HG03432 (cell line): ENCODE results near the gene NOS2.
"Not testable (repeated sequence)": the region's sequence is repeated elsewhere in the genome, so short reads cannot be mapped to it uniquely, and the experiment has no call there.

ENCODE experiments used
- ATAC-seq: cut with Tn5 transposase; IDR thresholded peaks from one replicate; pipeline ENCODE4 v1.9.1; 2021; ENCODE audit warnings: mild to moderate bottlenecking, moderate library complexity; ENCODE audit not compliant: unreplicated experiment

The NOS2 gene

DNA sequence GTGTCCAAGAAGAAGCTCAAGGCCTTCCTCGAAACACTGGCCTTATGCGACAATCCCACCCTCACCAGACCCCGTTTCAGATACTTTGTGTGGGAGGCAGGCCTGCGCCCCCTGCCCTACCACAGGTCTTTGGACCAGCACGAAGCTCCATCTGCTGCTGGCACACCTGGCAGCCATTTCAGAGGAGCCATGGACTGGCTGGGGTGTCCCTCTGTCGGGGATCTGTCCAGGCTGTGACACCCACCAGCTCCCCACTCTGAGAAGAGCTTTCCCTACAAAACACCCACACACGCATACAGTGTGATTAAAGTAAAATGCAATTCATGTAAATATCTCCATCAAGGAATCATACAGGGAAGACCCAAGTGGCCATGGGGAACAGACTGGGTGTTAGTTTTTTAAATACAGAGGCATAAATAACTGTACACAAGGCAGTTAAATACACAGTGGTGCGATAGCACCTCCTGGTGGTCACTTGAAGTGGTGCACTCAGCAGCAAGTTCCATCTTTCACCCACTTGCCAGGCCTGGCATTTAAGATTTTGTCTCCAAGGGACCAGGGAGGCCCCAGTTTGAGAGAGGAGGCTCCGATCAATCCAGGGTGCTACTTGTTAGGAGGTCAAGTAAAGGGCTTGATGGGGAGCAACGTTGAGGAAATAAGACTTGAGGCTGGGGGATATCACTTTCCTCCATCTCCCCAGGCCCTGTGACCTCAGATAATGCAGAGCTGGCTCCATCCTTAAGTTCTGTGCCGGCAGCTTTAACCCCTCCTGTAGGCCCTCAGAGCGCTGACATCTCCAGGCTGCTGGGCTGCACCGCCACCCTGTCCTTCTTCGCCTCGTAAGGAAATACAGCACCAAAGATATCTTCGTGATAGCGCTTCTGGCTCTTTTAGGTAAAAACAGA lies 43.6 kb downstream of the NOS2 start:
- no peak for ATAC-seq

DNA sequence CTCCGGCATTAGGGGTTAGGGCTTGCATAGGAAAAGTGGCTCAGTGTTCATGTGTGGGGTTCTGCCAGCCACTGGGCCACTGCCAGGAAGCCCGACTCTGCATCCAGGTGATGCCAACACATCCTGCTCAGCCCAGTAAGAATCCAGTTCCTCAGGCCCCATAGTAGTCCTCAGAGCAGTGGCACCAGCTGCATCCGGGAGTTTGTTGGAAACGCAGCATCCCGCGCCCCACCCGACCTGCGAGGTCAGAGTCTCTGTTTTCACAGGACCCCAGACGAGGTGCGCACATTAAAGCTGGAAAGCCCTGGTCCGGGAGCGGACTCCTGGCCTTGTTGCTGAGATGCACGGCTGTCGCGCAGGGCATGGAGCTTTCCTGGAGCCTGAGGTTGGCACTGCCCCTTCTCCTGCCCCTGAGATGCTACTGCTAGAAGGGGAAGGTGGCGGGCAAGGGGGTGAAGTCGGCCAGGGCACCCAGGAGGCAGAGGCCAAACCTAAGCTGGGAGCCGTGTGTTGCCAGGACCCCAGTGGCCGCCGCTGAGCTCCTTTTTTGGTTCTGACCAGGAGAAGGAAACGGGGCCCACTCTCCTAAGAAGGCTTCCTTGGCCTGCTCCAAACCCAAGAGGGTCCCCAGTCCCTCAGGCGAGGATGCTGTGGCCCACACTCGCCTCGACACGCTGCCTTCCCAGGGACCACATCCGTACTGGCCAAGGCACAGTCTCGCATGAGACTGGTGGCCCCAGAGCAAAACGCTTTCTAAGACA lies 44.4 kb downstream of the NOS2 start:
- ATAC-seq, result no peak

GRCh38 chr17:27754549-27754948 lies 45.8 kb downstream of the NOS2 start:
- no peak for ATAC-seq

GRCh38 chr17:27753726-27754125 lies 46.6 kb downstream of the NOS2 start:
- not testable (repeated sequence) for ATAC-seq

- ATAC-seq, result not testable (repeated sequence)
Observed at GRCh38 chr17:27752831-27753619, 47.3 kb downstream of the NOS2 start.

- ATAC-seq, result no peak
Observed at GRCh38 chr17:27751622-27752490, 48.5 kb downstream of the NOS2 start.

- no peak for ATAC-seq
Observed at GRCh38 chr17:27751166-27751565, 49.2 kb downstream of the NOS2 start.

GRCh38 chr17:27749562-27750150 lies 50.7 kb downstream of the NOS2 start:
- ATAC-seq, result not testable (repeated sequence)

GRCh38 chr17:27748360-27748825 lies 51.9 kb downstream of the NOS2 start:
- ATAC-seq, result no peak

DNA sequence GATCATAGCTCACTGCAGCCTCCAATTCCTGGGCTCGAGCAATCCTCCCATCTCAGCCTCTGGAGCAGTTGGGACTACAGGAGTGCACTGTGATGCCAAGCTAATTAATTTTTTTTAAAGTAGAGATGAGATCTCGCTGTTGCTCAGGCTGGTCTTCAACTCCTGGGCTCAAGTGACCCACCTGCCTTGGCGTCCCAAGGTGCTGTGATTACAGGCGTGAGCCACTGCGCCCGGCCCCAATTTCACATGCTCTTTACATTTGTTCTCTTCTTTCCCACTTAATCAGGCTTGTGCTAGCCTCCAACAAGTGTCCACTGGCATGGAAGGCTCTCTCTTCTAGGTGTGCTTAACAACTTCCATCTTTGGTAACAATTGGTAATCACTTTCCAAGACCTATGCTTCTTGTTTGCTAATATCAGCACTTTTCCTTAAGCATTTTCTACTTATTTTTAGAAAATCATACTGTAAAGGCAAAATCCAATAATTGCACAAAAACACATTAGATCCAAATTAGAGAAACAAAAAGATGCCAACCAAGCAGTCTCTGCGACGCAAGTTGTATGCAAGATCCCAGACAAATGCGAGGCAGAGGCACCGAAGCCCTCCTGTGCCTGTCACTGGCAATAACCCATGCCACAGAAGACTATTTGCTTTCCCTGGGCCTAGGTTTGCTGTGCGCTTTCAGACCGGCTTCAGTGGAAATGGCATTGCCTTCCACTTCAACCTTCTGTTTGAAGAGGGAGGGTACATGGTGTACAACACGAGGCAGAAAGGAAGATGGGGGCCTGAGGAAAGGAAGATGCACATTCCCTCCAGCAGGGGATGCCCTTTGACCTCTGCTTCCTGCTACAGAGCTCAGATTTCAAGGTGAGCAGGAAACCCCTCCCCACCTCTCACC lies 52.6 kb downstream of the NOS2 start:
- no peak for ATAC-seq

DNA sequence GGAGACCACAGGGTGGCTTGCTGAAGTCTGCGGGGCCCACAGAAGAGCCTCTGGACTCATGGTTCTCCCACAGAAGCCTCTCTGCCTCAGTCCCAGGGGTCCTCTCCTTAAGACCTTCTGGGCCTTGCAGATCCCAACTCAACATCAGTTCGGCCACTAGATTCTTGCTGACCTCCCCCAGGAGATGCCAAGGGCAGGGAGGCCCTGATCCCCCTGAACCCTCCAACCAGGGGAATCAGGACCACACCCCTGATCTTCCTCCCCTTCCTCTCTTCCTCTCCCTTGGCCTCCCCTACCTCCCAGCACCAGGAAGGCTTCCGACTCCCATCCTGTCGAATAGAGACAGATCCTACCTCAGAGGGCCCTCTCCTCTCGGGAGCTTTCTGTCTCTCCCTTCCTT lies 53.4 kb downstream of the NOS2 start:
- no peak for ATAC-seq

DNA sequence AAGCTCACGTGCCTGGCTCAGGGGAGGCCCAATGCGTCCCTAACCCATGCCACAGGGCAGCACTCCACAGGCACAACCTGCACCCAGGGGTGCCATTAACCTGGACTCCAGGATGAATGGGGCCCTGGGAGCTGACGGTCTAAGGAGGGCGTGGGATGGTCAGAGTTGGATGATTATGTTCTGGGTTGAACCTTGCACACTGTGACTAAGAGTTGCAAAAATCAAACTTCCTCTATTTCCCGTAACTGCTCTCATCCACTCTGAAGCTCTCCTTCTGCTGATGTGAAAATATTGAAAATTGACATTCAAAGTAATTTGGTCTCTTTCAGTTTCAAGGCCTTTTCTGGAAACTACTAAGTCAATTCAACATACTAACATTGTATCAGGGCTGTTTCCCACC lies 54.0 kb downstream of the NOS2 start:
- not testable (repeated sequence) for ATAC-seq

GRCh38 chr17:27745207-27745830 lies 55.0 kb downstream of the NOS2 start:
- ATAC-seq, result not testable (repeated sequence)

DNA sequence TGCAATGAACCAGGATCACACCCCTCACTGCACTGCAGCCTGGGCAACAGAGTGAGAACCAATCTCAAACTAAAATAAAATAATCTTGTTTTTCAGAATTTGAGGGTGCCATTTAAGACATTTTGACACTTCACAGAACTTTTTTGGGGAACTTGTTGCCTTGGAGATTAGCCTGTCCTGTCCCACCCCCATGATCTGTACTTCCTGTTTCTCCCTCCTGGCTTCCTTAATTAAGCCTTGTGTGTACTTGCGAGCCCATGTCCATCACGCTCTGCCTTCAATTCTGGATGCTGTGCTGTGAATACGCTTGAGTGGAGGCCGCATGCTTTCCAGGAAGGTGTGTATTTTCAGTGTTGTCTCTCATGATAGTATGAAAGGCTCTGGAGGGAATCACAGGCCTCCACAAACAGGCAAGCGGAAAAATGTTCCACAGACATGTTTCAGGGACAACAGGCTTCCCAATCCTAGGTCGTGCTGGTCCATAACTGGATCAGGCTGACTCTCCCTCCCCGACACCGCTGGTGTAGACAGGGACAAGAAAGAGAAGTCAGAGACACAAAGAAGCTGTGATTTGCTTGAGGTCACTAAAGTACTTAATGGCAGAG lies 56.9 kb downstream of the NOS2 start:
- no peak for ATAC-seq

DNA sequence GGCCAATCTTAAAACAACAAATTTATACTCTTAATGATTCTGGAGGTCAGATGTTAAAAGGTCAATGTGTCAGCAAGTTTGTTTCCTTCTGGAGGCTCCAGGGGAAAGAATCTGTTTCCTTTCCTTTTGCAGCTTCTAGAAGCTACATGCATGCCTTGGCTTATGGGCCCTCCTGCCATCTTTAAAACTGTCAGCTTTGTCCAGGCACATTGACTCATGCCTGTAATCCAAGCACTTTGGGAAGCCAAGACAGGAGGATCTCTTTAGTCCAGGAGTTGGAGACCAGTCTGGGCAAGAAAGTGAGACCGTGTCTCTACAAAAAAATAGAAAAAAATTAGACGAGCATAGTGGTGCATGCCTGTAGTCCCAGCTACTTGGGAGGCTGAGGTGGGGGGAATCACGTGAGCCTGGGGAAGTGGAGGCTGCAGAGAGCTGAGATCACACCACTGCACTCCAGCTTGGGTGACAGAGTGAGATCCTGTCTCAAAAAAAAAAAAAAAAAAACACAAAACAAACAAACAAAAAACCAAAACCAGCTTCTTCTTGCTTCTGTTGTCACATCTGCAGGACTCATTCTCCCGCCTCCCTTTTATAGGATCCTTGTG lies 58.3 kb downstream of the NOS2 start:
- ATAC-seq, result no peak

DNA sequence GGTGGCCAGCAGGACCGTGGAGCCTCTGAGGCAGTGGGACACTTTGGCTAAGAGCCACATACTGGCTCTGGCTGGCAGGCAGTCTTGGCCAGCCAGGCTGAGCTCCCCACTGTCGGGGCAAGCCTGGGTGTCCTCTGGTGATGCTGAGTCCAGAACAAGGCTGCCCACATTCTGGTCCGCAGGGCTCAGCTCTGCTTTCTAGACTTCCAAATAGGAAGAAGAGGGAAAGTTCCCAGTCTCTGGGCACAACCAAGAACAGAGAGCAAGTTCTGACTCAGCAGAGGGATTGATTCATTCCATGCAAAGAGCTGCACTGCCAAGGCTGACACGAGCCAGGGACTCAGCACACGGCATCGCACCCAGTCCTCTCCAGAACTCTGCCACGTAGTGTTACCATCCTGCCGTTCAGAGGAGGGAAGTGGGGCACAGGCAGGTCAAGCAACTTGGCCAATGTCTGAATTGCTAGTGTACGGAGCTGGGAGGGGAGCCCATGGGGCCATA lies 58.9 kb downstream of the NOS2 start:
- ATAC-seq, result no peak

DNA sequence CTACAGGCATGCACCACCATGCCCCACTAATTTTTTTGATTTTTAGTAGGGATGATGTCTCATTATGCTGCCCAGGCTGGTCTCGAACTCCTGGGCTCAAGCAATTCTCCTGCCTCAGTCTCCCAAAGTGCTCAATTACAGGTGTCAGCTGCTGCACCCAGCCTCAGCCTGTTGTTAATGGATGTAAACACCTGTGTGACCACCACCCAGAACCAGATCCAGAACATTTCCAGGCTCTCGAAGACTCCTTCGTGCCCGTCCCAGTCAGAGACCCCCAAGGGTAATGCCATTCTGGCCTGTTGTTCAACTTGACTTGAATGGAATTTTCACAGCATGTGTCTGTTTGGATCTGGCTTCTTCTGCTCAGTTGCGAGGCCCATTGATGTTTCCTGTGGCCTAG lies 59.8 kb downstream of the NOS2 start:
- ATAC-seq, result not testable (repeated sequence)
